GM04504 (cell line): ENCODE data around the gene ALKBH5.
A peak's percentile ranks its signal among the peaks of the same experiment; 100 is the strongest.
"Not testable (repeated sequence)": the region's sequence is repeated elsewhere in the genome, so short reads cannot be mapped to it uniquely, and the experiment has no call there.

Experiments
- DNase-seq: peaks from one replicate; pipeline ENCODE4 v3.0.0-alpha.2; 2012; ENCODE audit warnings: low read depth

The ALKBH5 gene

DNA sequence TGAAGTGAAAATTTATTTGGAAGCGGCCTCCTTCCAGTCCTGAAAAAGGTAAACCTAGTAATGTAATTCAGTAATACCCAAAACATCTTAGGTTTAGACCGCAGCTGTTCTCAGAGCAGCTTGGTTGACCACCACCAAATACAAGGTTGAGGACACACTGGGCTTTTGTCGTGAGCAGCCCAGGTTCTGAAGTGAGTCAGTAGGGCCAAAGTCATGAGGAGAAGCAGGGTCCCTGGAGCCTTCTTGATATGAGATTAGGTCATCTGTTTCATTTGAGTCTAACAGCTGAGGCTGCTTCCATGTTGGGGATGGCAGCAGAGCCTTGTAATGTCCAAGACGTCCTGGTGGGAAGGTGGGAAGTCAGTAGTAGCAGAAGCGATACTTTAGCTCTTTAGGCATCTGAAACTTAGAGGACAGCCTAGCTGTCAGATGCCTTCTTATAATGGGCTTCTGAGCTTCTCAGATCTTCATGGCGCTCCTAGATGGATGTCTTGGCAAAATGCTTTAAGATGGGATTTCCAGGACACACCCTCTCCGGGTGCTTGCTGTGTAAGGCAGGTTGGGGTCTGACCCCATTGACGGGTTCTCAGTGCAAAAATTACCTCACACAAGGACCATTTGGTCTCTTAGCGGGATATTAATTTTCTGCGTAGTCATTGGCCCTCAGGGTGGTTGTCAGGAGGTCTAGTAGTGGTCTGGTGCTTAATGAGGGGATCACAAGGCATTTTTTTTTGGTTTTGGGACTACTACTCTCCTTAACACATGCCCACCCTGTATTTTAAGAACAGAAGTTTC, 2.4 kb downstream of the ALKBH5 start:
- no peak for DNase-seq

GRCh38 chr17:18186627-18186982, 3.0 kb downstream of the ALKBH5 start:
- DNase-seq, result peak; percentile 41

DNA sequence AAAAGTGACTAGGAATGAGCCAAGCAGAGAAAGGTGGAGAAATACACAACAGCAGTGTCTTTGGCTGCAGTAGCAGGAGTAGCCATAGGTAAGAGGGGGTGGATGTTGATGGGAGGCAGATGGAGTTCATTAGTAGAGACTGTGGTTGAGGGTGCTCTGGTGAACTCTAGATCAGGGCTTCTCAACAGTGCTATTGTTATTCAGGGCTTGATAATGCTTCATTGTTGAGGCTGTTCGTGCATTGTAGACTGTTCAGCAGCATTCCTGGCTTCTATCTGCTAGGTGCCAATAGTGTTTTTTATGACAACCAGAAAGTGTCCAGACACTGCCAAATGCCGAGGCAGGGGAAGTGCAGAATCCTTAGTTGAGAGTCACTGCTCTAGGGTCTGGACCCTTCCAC, 3.6 kb downstream of the ALKBH5 start:
- no peak for DNase-seq

GRCh38 chr17:18187821-18188761, 4.5 kb downstream of the ALKBH5 start:
- peak; percentile 44 for DNase-seq

GRCh38 chr17:18190628-18191235, 7.1 kb downstream of the ALKBH5 start:
- no peak for DNase-seq

- DNase-seq, result no peak
Measured at GRCh38 chr17:18191236-18191667, 7.6 kb downstream of the ALKBH5 start.

- no peak for DNase-seq
Measured at GRCh38 chr17:18191967-18192366, 8.3 kb downstream of the ALKBH5 start.

- DNase-seq, result no peak
Measured at GRCh38 chr17:18194394-18194793, 10.8 kb downstream of the ALKBH5 start.

- DNase-seq, result no peak
Measured at GRCh38 chr17:18194804-18195203, 11.2 kb downstream of the ALKBH5 start.

- DNase-seq, result no peak
Measured at GRCh38 chr17:18195246-18195645, 11.6 kb downstream of the ALKBH5 start.

GRCh38 chr17:18197535-18198194, 14.0 kb downstream of the ALKBH5 start:
- no peak for DNase-seq

DNA sequence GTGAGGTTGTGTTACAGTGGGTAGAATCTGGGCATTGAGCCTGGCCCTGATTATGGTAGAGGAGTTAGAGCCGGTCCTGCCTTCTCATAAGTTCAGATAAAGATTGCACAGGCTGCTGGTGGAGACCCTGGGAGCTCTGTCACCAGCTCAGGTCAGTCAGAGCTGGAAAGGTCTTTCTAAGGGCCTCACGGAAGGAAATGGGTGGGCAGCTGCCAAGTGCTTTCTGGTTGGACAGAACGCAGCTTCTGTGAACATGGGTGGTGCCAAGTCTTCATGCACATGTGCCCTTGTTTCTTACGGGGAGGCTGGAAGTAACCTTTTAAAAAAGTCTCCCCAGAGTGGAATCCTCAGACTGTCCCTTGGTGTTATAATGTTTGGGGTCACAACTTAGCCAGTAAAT, 14.9 kb downstream of the ALKBH5 start:
- no peak for DNase-seq

GRCh38 chr17:18201108-18201507, 17.5 kb downstream of the ALKBH5 start:
- DNase-seq, result no peak

DNA sequence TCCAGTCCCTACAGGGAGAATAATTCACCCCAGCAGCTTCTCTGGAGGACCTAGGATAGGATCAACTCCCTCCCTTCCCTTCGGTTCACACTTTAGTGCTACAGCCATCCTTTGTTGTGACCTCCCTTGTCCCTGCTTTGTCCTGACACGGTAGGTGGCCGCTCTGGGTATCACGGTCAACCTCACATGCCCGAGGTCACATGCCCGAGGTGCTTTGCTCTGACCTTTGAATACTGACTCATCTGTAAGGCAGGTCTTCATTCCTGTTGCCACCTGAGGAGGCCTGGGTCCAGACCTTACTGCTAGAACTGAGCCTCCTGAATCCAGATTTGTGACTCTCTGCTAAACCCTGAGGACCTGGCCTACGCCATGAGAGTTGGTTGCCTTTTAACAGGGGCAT, 19.7 kb downstream of the ALKBH5 start:
- no peak for DNase-seq

DNA sequence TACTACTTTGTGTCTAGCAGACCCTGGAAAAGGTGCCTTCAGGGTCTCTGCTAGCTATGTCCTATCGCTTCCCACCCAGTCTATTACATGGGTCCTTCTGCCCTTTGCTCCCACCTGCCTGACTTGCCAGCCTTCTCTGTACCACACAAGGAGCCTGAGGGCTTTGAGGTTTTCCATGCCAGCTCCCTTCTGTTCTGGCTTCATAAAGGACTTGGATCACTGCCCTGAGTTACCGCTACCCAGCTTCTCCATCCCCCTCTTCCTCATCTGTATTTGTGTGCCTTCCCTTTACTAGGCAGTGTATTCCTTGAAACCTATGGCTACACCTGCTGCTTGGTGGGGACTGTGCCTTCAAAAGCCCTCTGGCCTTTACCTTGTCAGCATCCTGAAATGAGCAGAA, 22.2 kb downstream of the ALKBH5 start:
- DNase-seq, result no peak

- DNase-seq, result no peak
Measured at GRCh38 chr17:18206962-18207361, 23.3 kb downstream of the ALKBH5 start.

GRCh38 chr17:18208092-18208491, 24.5 kb downstream of the ALKBH5 start:
- DNase-seq, result no peak

DNA sequence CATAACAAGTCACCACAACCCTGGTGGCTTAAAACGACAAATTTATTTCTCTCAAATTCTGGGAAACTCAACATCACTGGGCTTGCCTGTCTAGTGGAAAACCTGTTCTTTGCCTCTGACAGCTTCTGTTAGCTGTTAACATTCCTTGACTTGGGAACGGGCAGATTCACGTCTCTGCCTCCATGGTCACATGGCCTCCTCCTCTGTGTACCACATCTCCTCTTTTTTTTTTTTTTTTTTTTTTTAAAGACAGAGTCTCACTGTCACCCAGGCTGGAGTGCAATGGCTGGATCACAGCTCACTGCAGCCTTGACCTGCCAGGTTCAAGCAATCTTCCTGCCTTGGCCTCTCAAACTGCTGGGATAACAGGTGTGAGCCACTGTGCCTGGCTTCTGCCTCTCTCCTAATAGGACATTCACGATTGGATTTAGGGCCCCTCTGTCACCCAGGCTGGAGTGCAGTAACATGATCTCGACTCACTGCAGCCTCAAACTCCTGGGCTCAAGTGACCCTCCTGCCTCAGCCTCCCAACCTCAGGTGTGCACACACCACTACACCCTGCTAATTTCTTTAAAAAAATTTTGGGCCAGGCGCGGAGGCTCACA, 30.1 kb downstream of the ALKBH5 start:
- DNase-seq, result no peak

DNA sequence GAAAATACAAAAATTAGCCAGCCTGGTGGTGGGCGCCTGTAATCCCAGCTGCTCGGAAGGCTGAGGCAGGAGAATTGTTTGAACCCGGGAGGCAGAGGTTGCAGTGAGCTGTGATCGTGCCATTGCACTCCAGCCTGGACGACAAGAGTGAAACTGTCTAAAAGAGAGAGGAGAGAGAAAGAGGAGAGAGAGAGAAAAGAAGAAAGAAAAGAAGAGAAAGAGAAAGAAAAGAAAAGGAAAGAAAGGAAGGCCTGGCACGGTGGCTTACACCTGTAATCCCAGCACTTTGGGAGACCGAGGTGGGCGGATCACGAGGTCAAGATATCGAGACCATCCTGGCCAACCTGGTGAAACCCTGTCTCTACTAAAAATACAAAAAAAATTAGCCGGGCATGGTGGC, 33.3 kb downstream of the ALKBH5 start:
- DNase-seq, result not testable (repeated sequence)

DNA sequence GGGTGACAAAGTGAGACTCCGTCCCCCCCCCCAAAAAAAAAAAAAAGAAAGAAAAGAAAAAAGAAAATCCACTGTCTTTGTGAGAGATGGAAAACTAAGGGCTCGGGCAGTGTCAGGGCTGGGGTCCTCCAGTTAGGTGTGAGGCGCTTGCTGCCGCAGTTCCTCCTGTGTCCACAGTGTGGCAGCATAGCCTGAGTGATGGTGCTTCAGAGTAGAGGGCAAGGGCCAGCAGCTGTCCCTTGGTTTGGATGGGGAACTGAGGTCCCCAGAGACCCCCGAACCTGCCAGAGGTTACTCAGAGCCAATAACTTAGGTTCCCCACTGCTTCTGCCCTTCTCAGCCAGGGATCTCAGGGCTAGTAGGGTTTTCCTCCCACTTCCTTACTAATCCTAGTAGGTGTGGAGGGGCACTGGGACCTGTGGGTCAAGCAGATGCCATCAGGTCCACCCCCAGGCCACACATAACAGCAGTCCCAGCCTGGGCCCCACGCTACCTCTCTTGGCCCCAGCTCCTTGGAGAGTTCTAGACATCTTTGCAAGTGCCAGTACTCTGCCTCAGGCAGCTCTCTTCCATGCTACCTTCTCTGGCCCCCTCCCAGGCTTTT, 33.9 kb downstream of the ALKBH5 start:
- peak; percentile 22 for DNase-seq

- DNase-seq, result peak; percentile 25
Measured at GRCh38 chr17:18218756-18219415, 35.3 kb downstream of the ALKBH5 start.
